OCI-M2 (cell line): Measurements from ENCODE around the gene CAPN2.
"Not testable (repeated sequence)": the region's sequence is repeated elsewhere in the genome, so short reads cannot be mapped to it uniquely, and the experiment has no call there.

Source experiments
- DNase-seq: peaks from one replicate; lab custom pipeline; 2025; ENCODE audit not compliant: unreplicated experiment; lab: John Stamatoyannopoulos, UW

The CAPN2 gene

DNA sequence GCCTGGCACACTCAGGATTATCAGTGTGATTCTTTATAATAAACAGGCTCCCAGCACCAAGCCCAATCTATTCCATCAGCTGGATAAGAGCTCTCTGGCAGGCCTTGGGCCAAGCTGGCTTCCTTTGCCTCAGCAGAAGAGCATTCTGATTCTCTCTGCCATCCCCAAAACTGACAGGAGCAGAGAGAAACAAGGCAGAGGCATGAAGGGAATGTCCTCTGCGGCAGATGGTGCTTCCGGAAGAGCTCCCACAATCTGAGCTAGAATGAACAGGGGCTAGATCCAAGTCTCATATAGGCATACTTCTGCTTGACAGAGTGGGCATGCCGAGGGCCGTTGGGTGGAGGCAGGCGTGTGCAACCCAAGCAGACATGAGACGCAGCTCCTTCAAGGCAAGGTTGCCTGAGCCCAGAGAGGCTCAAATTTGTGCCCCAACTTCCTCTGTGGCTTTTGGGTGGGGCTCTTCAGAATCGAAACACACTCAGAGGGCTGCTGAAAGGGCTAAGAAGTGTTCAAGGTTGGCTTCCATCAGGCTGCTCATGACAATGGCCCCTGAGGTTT, 4.0 kb downstream of the CAPN2 start:
- no peak for DNase-seq

DNA sequence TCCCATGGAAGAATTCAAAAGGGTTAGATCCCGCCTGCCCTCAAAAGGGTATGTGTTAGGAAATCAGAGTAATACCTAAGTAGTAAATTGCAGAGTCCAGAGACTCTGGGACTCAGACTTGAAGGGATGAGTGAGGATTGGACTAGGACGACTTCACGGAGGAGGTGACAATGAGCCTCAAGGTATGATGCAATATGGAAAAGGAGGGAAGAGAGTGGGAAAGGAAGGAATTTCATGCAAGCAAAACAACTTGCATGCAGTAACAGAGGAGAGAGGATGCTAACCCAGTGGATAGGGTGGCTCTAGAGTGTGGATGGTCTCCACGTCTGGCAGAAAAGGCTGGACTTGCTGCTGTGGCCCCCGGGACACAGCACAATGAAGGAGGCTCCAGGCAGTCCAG, 4.8 kb downstream of the CAPN2 start:
- no peak for DNase-seq

DNA sequence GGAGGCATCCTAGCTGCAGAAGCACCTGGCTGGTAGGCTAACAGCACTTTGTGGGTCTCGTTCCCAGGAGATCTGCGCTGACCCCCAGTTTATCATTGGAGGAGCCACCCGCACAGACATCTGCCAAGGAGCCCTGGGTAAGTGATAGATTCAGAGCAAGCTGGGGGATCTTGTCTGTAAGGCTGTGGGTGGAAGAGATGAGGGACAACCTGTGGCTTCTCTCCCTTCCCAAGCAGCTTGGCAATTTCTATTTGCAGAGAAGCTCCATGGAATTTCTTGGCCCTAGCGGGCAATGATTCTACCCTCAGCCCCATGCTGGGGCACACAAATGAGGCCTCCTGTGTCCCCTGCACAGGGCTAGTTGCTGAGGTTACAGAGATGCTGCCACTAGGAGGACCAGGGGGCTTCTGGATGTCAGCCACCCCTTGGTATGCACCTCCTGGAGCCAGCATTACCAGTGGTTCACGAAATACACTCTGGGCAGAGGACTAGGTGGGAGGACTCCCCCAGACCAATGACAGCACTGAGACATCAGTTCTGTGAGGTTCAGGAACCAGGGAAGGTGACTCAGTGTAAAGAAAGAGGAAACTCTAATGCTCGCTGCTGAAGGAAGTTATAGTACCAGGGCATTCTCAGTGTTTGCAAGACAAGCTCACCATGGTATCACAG, 5.5 kb downstream of the CAPN2 start:
- no peak for DNase-seq

- DNase-seq: no peak
Observed at GRCh38 chr1:223718850-223719249, 6.5 kb downstream of the CAPN2 start.

DNA sequence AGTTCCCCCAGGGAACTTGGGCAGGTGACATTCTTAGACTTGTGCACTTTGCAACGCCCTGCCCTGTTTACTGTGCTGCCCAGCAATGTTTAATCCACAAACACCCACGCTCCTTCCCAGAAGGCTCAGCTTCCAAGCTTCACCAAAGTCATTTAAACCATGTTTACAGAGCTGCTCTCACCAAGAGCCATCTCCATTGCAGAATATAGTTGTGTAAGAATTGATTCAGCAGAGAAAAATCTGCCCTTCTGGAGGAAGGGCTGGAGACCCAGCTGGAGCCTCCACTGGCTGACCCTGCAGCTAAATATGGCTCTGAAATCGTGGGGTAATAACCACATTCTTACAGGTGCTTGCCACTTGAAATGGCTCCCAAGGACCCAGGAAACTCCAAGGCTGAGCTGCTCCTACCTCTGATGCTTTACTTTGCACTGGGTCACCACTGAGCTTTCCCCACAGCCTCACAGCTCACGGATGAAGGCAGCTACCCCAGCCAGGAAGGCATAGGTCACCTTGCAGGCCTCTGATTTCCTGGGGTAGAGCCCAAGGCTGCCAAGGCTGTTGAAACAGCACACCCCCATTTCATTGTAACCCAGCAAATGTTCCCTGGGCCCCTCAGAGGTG, 8.7 kb downstream of the CAPN2 start:
- no peak for DNase-seq

- DNase-seq: no peak
Observed at GRCh38 chr1:223721658-223722607, 9.6 kb downstream of the CAPN2 start.

- no peak for DNase-seq
Observed at GRCh38 chr1:223723351-223723904, 11.1 kb downstream of the CAPN2 start.

GRCh38 chr1:223724376-223724775, 12.0 kb downstream of the CAPN2 start:
- no peak for DNase-seq

DNA sequence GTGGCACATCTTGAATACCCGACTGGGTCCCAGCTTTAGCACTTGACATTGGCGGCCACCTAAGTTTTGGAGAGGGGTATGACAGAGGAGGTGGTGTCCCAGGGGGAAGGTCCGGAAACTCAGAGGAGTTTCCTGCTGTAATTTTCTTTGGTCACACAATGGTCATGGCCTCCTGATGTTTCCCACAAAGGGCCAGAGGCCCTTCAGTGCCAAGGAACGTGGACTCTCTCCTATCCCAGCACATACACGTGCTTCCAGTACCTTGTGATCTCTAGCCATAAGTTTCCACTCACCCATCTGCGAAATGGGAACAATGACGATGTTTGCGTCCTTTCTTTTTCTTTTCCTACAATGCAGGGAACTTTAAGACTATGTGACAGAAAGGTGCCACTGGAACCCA, 13.2 kb downstream of the CAPN2 start:
- no peak for DNase-seq

DNA sequence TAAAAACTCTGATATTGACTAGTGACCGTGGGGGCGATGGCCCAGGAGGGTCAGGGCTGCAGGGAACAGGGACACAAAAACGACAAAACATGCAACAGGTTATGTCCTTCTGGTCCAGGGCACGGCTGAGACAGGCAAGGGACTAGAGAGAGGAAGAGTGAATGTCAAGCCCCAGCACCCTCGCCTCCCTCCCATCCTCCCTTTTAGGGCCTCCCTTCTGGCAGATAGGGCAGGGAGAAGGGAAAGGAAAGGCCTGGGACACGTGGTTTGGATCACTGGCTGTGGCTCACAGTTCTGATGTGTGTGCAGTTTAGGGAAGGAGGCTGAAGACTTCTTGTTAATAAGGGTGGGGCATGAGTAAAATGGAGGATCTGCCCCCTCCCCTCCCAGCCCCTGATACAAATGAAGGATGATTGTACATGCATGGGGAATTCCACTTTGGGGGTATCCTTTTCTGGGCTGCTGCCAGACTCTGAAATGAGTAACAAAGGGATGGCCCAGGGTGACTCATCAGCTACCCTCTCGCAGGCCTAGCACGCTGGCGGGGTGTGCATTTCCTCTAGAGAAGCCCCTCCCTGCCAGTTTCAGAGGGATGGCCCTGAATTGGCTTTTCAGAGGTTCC, 14.2 kb downstream of the CAPN2 start:
- DNase-seq: no peak

GRCh38 chr1:223727541-223727940, 15.2 kb downstream of the CAPN2 start:
- DNase-seq: no peak

GRCh38 chr1:223729906-223730305, 17.6 kb downstream of the CAPN2 start:
- DNase-seq: no peak

DNA sequence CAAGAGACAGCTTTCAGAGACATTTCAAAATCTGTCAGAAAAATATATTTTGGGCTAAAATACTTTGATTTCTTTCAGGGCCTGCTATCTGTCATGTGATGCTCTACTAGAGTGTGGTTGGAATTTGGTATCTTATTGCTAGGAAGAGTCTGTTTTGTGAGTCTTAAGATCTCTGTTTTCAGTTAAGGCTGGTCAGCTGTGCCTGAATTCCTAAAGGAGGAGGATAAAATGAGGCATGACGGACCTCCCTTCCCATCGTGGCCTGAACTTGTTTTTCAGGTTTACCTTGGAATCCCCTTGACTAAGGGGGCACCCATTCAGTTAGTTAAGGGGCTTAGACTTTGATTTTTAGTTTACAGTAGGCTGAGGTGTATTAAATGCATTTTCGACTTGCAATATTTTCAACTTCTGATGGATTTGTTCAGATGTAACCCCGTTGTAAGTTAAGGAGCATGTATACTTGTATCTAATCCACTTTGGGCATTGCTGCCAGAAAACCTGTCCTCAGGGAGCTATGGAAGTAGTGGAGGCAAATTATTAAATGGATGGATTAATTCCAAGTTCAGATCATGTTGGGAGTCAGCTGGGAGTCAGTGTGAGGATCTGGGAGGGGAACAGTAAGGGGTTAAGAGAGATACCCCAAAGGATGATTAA, 18.3 kb downstream of the CAPN2 start:
- DNase-seq: no peak

- DNase-seq: no peak
Observed at GRCh38 chr1:223731133-223731770, 18.9 kb downstream of the CAPN2 start.

GRCh38 chr1:223732993-223733798, 20.9 kb downstream of the CAPN2 start:
- DNase-seq: no peak

- DNase-seq: no peak
Observed at GRCh38 chr1:223733898-223734852, 21.8 kb downstream of the CAPN2 start.

DNA sequence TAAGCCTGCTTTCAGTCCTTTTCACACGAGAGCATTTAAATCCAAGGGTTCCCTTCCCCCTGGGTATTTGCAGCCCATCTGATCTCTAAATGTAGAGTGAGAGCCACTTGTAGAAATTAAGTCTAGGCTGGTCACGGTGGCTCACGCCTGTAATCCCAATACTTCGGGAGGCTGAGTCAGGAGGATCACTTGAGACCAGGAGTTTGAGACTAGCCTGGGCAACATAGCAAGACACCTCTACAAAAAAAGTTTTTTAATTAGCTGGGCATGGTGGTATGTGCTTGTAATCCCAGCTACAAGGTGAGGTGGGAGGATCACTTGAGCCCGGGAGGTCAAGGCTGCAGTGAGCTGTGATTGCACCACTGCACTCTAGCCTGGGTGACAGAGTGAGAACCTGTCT, 24.3 kb downstream of the CAPN2 start:
- not testable (repeated sequence) for DNase-seq

- DNase-seq: no peak
Observed at GRCh38 chr1:223737342-223737741, 25.0 kb downstream of the CAPN2 start.
